ENCODE measurements around the gene PSMB7.
A peak's percentile ranks its signal among the peaks of the same experiment; 100 is the strongest.

The PSMB7 gene

DNA sequence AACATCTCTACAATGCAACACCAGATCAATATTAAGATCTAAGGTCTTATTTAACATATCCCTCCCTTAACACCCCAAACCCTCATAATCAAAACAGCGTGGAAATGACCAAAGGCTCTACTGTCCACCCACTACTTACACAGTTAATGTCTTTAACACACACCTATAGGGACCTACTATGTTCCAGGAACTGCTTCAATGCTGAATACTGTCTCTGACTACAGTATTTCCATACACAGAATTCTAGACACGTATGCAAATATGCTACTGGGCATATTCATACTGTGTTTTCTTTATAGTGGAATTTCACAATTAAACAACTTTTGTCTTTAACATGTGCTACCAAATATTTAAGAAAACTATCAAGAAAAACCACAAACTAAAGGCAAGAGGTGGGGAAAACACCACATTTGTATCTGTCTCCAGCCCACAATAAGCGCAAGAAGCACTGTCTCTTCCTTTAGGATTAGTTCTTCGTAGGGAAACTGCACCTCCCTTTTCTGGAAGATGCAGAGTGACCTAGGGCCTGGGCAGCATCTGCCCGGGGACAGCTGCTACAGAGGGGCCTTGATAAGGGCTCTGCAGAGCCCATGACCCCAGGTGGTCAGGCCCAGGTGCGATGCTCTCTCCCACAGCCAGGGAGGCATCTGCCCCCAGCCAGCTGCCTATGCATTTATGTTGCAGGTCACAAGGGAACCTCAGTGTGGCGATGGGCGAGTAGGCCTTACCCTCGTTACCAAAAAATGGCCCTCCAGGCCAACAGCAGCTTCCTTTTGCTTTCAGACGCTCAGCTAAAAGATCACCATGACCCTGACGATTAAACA, 55.2 kb downstream of the PSMB7 start:
- no peak for TF ChIP-seq FOXM1 (IDR thresholded peaks at IDR 0.05; ENCODE audit: borderline replicate concordance, low read depth)
- no peak for TF ChIP-seq TCF12 (IDR thresholded peaks at IDR 0.05; ENCODE audit: low read depth)
- no peak for TF ChIP-seq CEBPB (IDR thresholded peaks at IDR 0.05)
- no peak for TF ChIP-seq TAF1 (IDR thresholded peaks at IDR 0.05; ENCODE audit: low read depth)
- no peak for TF ChIP-seq EGR1 (IDR thresholded peaks at IDR 0.05)
- TF ChIP-seq ZBTB7A (IDR thresholded peaks at IDR 0.05; ENCODE audit: low read depth): no peak
- TF ChIP-seq YY1 (IDR thresholded peaks at IDR 0.05; ENCODE audit: low read depth): no peak

DNA sequence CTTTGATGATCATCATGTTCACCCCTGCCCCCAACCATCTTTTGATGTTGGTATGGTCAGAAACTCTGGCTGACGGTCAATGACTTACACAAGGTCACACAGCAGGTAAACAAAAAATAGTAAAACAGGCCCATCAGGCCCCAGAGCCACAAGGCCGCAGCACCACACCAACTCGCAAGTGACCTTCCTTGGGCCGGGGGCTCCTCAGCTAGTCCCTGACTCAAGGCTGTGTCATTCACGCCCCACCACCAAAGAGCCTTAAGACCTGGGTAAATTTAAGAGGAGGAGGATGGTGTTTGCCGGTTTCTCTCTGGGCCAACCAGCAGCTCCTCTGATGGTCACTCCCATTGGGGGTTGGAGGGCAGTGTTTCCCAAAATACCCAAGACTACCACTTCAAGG, 55.8 kb downstream of the PSMB7 start:
- TF ChIP-seq, protein P1, sequence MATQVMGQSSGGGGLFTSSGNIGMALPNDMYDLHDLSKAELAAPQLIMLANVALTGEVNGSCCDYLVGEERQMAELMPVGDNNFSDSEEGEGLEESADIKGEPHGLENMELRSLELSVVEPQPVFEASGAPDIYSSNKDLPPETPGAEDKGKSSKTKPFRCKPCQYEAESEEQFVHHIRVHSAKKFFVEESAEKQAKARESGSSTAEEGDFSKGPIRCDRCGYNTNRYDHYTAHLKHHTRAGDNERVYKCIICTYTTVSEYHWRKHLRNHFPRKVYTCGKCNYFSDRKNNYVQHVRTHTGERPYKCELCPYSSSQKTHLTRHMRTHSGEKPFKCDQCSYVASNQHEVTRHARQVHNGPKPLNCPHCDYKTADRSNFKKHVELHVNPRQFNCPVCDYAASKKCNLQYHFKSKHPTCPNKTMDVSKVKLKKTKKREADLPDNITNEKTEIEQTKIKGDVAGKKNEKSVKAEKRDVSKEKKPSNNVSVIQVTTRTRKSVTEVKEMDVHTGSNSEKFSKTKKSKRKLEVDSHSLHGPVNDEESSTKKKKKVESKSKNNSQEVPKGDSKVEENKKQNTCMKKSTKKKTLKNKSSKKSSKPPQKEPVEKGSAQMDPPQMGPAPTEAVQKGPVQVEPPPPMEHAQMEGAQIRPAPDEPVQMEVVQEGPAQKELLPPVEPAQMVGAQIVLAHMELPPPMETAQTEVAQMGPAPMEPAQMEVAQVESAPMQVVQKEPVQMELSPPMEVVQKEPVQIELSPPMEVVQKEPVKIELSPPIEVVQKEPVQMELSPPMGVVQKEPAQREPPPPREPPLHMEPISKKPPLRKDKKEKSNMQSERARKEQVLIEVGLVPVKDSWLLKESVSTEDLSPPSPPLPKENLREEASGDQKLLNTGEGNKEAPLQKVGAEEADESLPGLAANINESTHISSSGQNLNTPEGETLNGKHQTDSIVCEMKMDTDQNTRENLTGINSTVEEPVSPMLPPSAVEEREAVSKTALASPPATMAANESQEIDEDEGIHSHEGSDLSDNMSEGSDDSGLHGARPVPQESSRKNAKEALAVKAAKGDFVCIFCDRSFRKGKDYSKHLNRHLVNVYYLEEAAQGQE (IDR thresholded peaks at IDR 0.05; ENCODE audit: low read depth): no peak
- TF ChIP-seq CEBPB (IDR thresholded peaks at IDR 0.05): no peak
- no peak for TF ChIP-seq FOXM1 (IDR thresholded peaks at IDR 0.05; ENCODE audit: borderline replicate concordance, low read depth)
- no peak for TF ChIP-seq NFIC (IDR thresholded peaks at IDR 0.05)
- no peak for TF ChIP-seq USF1 (IDR thresholded peaks at IDR 0.05)
- no peak for TF ChIP-seq MAX (IDR thresholded peaks at IDR 0.05)
- no peak for TF ChIP-seq RAD21 (IDR thresholded peaks at IDR 0.05; ENCODE audit: low read depth)
- no peak for TF ChIP-seq YY1 (IDR thresholded peaks at IDR 0.05; ENCODE audit: low read depth)
- no peak for TF ChIP-seq EP300 (IDR thresholded peaks at IDR 0.05; ENCODE audit: borderline replicate concordance)

- TF ChIP-seq EGR1 (IDR thresholded peaks at IDR 0.05) (no peak), USF1 (IDR thresholded peaks at IDR 0.05) (no peak), RAD21 (IDR thresholded peaks at IDR 0.05; ENCODE audit: low read depth) (no peak), MAX (IDR thresholded peaks at IDR 0.05) (no peak), FOXM1 (IDR thresholded peaks at IDR 0.05; ENCODE audit: borderline replicate concordance, low read depth) (no peak), ZBTB7A (IDR thresholded peaks at IDR 0.05; ENCODE audit: low read depth) (no peak), TEAD4 (IDR thresholded peaks at IDR 0.05) (no peak), CREB1 (IDR thresholded peaks at IDR 0.05; ENCODE audit: low read depth) (no peak), TCF12 (IDR thresholded peaks at IDR 0.05; ENCODE audit: low read depth) (no peak), TAF1 (IDR thresholded peaks at IDR 0.05; ENCODE audit: low read depth) (no peak), NFIC (IDR thresholded peaks at IDR 0.05) (no peak), CEBPB (IDR thresholded peaks at IDR 0.05) (no peak), EP300 (IDR thresholded peaks at IDR 0.05; ENCODE audit: borderline replicate concordance) (no peak), YY1 (IDR thresholded peaks at IDR 0.05; ENCODE audit: low read depth) (no peak)
- TF ChIP-seq, protein P1 (IDR thresholded peaks at IDR 0.05; ENCODE audit: low read depth): no peak
Measured at GRCh38 chr9:124358631-124359030, 56.6 kb downstream of the PSMB7 start.

- TF ChIP-seq CREB1 (IDR thresholded peaks at IDR 0.05; ENCODE audit: low read depth): no peak
- no peak for TF ChIP-seq ZBTB7A (IDR thresholded peaks at IDR 0.05; ENCODE audit: low read depth)
- TF ChIP-seq RAD21 (IDR thresholded peaks at IDR 0.05; ENCODE audit: low read depth): peak; percentile 43; the same call in 1 of the 2 replicates
Measured at GRCh38 chr9:124357721-124358361, 57.4 kb downstream of the PSMB7 start.

GRCh38 chr9:124356745-124357390, 58.4 kb downstream of the PSMB7 start:
- TF ChIP-seq FOXM1 (IDR thresholded peaks at IDR 0.05; ENCODE audit: borderline replicate concordance, low read depth) (no peak), ZBTB7A (IDR thresholded peaks at IDR 0.05; ENCODE audit: low read depth) (no peak), TEAD4 (IDR thresholded peaks at IDR 0.05) (no peak), TAF1 (IDR thresholded peaks at IDR 0.05; ENCODE audit: low read depth) (no peak), CREB1 (IDR thresholded peaks at IDR 0.05; ENCODE audit: low read depth) (no peak)
- TF ChIP-seq, protein P1 (IDR thresholded peaks at IDR 0.05; ENCODE audit: low read depth): no peak
